Mesenchymal stem cell (in vitro differentiated cells and primary cell): ENCODE results near the gene PRR36.

Source experiments
- DNase-seq: peaks from one replicate; pipeline ENCODE4 v3.0.0-alpha.2; 2013
- H2AFZ ChIP-seq: one replicate; pipeline ENCODE4 v1.6.1; 2013; ENCODE audit warnings: low read depth, mild to moderate bottlenecking, control low read depth, inconsistent platforms, low read length, moderate library complexity
- H2AK5ac ChIP-seq: 2 replicates; pipeline ENCODE4 v1.6.1; 2013; ENCODE audit warnings: low read length, moderate library complexity, mild to moderate bottlenecking, inconsistent platforms; ENCODE audit not compliant: severe bottlenecking
- H2BK120ac ChIP-seq: one replicate; pipeline ENCODE4 v1.6.1; 2013; ENCODE audit warnings: low read depth, mild to moderate bottlenecking, inconsistent platforms, low read length, moderate library complexity
- H2BK12ac ChIP-seq, 2 experiments: one replicate each; pipeline ENCODE4 v1.6.1; 2013; ENCODE audit warnings: inconsistent platforms in 2 of 2, low read length in 2 of 2, mild to moderate bottlenecking in 2 of 2, moderate library complexity in 2 of 2, control low read depth in 1 of 2
- H2BK15ac ChIP-seq: one replicate; pipeline ENCODE4 v1.6.1; 2013; ENCODE audit warnings: mild to moderate bottlenecking, low read depth, inconsistent platforms; ENCODE audit not compliant: poor library complexity, severe bottlenecking
- H2BK5ac ChIP-seq: 2 replicates; pipeline ENCODE4 v1.6.1; 2013; ENCODE audit warnings: low read depth, mild to moderate bottlenecking, low read length, control low read depth, inconsistent platforms; ENCODE audit not compliant: poor library complexity, severe bottlenecking
- H3K14ac ChIP-seq, 2 experiments: one replicate each; pipeline ENCODE4 v1.6.1; 2013; ENCODE audit warnings: inconsistent platforms in 2 of 2, low read length in 2 of 2, control low read depth in 1 of 2, mild to moderate bottlenecking in 1 of 2, moderate library complexity in 1 of 2
- H3K18ac ChIP-seq, 2 experiments: one replicate each; pipeline ENCODE4 v1.6.1; 2013; ENCODE audit warnings: inconsistent platforms in 2 of 2, low read length in 2 of 2, control low read depth in 1 of 2, low read depth in 1 of 2, mild to moderate bottlenecking in 1 of 2
- H3K23ac ChIP-seq, 2 experiments: one replicate each; pipeline ENCODE4 v1.6.1; 2013; ENCODE audit warnings: inconsistent platforms in 2 of 2, low read length in 2 of 2, mild to moderate bottlenecking in 2 of 2, moderate library complexity in 2 of 2, control low read depth in 1 of 2
- H3K27ac ChIP-seq: 2 replicates; pipeline ENCODE4 v1.5.1; 2013; ENCODE audit warnings: mild to moderate bottlenecking, moderate library complexity, low read length, control low read depth, inconsistent platforms; ENCODE audit not compliant: poor library complexity, severe bottlenecking
- H3K27me3 ChIP-seq, 2 experiments: 2 replicates each; pipeline versions ENCODE4 v1.6.1 to v1.7.0; 2013; ENCODE audit warnings: low read length in 2 of 2, mild to moderate bottlenecking in 2 of 2, moderate library complexity in 2 of 2, control low read depth in 1 of 2, inconsistent platforms in 1 of 2; ENCODE audit not compliant: control insufficient read depth in 1 of 2, insufficient read depth in 1 of 2
- H3K36me3 ChIP-seq, 2 experiments: 2 replicates each; pipeline versions ENCODE4 v1.6.1 to v1.7.0; 2013; ENCODE audit warnings: low read length in 2 of 2, control low read depth in 1 of 2, inconsistent platforms in 1 of 2, low read depth in 1 of 2, mild to moderate bottlenecking in 1 of 2; ENCODE audit not compliant: insufficient read depth in 2 of 2, control insufficient read depth in 1 of 2
- H3K4ac ChIP-seq, 2 experiments: one replicate each; pipeline ENCODE4 v1.6.1; 2013; ENCODE audit warnings: inconsistent platforms in 2 of 2, low read length in 2 of 2, mild to moderate bottlenecking in 2 of 2, moderate library complexity in 2 of 2, control low read depth in 1 of 2, low read depth in 1 of 2
- H3K4me1 ChIP-seq: 2 replicates; pipeline ENCODE4 v1.6.1; 2013; ENCODE audit warnings: low read depth, low read length, control low read depth; ENCODE audit not compliant: control insufficient read depth, insufficient read depth
- H3K4me2 ChIP-seq: 2 replicates; pipeline ENCODE4 v1.6.1; 2013; ENCODE audit warnings: low read length, mild to moderate bottlenecking, inconsistent platforms; ENCODE audit not compliant: poor library complexity, severe bottlenecking
- H3K4me3 ChIP-seq, 2 experiments: 2 replicates each; pipeline versions ENCODE4 v1.5.1 to v1.7.0; 2013; ENCODE audit warnings: low read length in 2 of 2, mild to moderate bottlenecking in 2 of 2, control low read depth in 1 of 2, low read depth in 1 of 2; ENCODE audit not compliant: insufficient read depth in 1 of 2
- H3K79me1 ChIP-seq: replicated peaks from 2 replicates; pipeline ENCODE4 v1.6.1; 2013; ENCODE audit warnings: mild to moderate bottlenecking, control low read depth, low read length, inconsistent platforms; ENCODE audit not compliant: poor library complexity, severe bottlenecking
- H3K9ac ChIP-seq: 2 replicates; pipeline ENCODE4 v1.7.0; 2013; ENCODE audit warnings: mild to moderate bottlenecking, low read length, moderate library complexity
- H3K9me3 ChIP-seq: 2 replicates; pipeline ENCODE4 v1.7.0; 2013; ENCODE audit warnings: mild to moderate bottlenecking, low read length; ENCODE audit not compliant: control insufficient read depth
- H4K8ac ChIP-seq: one replicate; pipeline ENCODE4 v1.6.1; 2013; ENCODE audit warnings: inconsistent platforms, mild to moderate bottlenecking, low read length, moderate library complexity
- H4K91ac ChIP-seq: one replicate; pipeline ENCODE4 v1.6.1; 2013; ENCODE audit warnings: mild to moderate bottlenecking, low read length, inconsistent platforms
- WGBS: methylation state at CpG from one replicate; pipeline ENCODE4 v1.1.7; 2013; ENCODE audit warnings: mixed read lengths; 5-methylcytosine and 5-hydroxymethylcytosine counted together

PRR36 gene

DNA sequence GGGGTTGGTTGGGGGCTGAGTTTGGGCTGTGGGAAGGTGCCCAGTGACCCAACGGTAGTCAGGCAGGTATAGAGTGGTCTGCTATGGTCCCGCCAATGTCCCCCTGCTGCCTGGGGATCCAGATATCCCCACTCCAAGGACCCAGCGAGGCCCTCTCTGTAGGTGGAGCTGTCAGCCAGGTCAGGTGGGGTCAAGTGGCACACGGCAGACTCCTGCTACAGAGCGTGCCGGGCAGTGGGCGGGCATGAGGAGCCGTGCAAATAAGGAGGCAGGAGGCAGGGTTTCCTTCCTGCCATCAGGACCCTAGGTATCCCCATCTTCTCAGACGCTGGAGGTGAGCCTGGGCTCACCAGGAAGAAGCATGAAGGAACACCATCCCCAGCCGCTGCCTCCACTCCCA, 29.2 kb downstream of the PRR36 start:
- Histone ChIP-seq H4K8ac (no peak overlapping the region), H3K4me3 (no peak overlapping the region), H3K18ac (no peak overlapping the region), H3K27me3 (no peaks in the 10 kb centered on the region), H3K9ac (no peak overlapping the region), H3K4ac (no peak overlapping the region), H2BK12ac (no peak overlapping the region), H2BK120ac (no peak overlapping the region), H3K14ac (no peak overlapping the region), H3K9me3 (no peaks in the 10 kb centered on the region), H2BK15ac (no peak overlapping the region), H2AK5ac (no peak overlapping the region), H3K36me3 (peaks cover 0 to 21% of the 10 kb centered on the region in 2 experiments), H3K27ac (no peak overlapping the region), H3K79me1 (peaks cover 20% of the 10 kb centered on the region), H3K23ac (no peak overlapping the region), H4K91ac (no peak overlapping the region), H3K4me1 (peaks cover 4% of the 10 kb centered on the region), H3K4me2 (no peak overlapping the region), H2AFZ (no peak overlapping the region), H2BK5ac (no peak overlapping the region)
- 88% methylated on average over 10 of the region's 10 CpGs for WGBS
- DNase-seq, result no peak

DNA sequence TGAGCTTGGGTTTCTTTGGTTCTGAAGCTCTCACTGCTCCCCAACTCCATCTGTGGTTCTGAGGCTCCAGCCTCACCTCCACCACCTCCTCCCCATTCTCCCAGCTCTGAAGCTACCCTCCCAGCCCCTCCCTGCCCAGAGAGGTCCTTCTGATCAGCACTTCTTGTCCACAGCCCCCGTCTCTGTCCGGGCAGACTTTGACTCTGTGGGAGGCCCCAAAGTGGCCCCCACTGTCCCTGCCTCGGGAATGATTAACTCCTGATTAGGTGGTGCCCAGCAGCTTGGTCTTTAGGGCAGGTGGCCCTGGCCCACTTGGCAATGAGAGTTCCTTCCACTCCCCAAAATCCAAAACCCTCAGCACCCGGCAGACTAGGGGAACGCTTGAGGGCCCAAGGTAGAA, 29.8 kb downstream of the PRR36 start:
- H3K27me3 ChIP-seq, result no peaks in the 10 kb centered on the region
- WGBS, result 77% methylated on average over 3 of the region's 5 CpGs
- no peak for DNase-seq

DNA sequence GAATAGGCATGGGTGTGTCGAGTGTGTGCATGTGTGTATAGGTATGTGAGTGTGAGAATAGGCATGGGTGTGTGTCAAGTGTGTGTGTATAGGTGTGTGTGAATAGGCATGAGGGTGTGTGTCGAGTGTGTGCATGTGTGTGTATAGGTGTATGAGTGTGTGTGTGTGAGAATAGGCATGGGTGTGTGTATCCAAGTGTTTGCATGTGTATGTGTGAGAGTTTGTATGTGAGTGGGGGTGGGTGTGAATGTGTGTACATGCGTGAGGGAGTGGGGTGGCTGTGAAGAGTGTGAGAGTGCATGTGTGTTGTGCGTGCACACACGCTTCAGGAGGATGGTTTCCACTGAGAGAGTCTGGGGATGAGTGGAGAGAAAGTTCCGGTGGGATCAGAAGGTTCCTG, 30.7 kb downstream of the PRR36 start:
- H4K8ac ChIP-seq, result no peak overlapping the region
- no peak overlapping the region for H2BK120ac ChIP-seq
- H2BK15ac ChIP-seq, result no peak overlapping the region
- no peak for DNase-seq
- peaks cover 4% of the 10 kb centered on the region for H3K4me1 ChIP-seq
- no peak overlapping the region for H4K91ac ChIP-seq
- H3K23ac ChIP-seq, result no peak overlapping the region
- H3K14ac ChIP-seq, result no peak overlapping the region
- no peak overlapping the region for H2BK5ac ChIP-seq
- H3K9ac ChIP-seq, result no peak overlapping the region
- H3K9me3 ChIP-seq, result no peaks in the 10 kb centered on the region
- H3K4ac ChIP-seq, result no peak overlapping the region
- peaks cover 0 to 7% of the 10 kb centered on the region in 2 experiments for H3K36me3 ChIP-seq
- peaks cover 26% of the 10 kb centered on the region for H3K79me1 ChIP-seq
- H3K27ac ChIP-seq, result no peak overlapping the region
- H2BK12ac ChIP-seq, result no peak overlapping the region
- H3K4me2 ChIP-seq, result no peak overlapping the region
- H3K27me3 ChIP-seq, result no peaks in the 10 kb centered on the region
- no peak overlapping the region for H3K18ac ChIP-seq
- no peak overlapping the region for H3K4me3 ChIP-seq
- H2AK5ac ChIP-seq, result no peak overlapping the region
- 99% methylated on average over 4 of the region's 6 CpGs for WGBS
- H2AFZ ChIP-seq, result no peak overlapping the region

More for the DNA sequence above, 29.8 kb downstream of the PRR36 start:
- Histone ChIP-seq H3K36me3 (peaks cover 0 to 15% of the 10 kb centered on the region in 2 experiments), H3K9ac (no peak overlapping the region), H2BK120ac (no peak overlapping the region), H3K18ac (no peak overlapping the region), H2BK12ac (no peak overlapping the region), H3K4me2 (no peak overlapping the region), H3K4me1 (peaks cover 4% of the 10 kb centered on the region), H3K4ac (no peak overlapping the region), H2AFZ (no peak overlapping the region), H3K23ac (no peak overlapping the region), H4K8ac (no peak overlapping the region), H2AK5ac (no peak overlapping the region), H2BK5ac (no peak overlapping the region), H3K79me1 (peaks cover 24% of the 10 kb centered on the region), H3K14ac (no peak overlapping the region), H3K9me3 (no peaks in the 10 kb centered on the region), H3K27ac (no peak overlapping the region), H4K91ac (no peak overlapping the region), H2BK15ac (no peak overlapping the region), H3K4me3 (no peak overlapping the region)

DNA sequence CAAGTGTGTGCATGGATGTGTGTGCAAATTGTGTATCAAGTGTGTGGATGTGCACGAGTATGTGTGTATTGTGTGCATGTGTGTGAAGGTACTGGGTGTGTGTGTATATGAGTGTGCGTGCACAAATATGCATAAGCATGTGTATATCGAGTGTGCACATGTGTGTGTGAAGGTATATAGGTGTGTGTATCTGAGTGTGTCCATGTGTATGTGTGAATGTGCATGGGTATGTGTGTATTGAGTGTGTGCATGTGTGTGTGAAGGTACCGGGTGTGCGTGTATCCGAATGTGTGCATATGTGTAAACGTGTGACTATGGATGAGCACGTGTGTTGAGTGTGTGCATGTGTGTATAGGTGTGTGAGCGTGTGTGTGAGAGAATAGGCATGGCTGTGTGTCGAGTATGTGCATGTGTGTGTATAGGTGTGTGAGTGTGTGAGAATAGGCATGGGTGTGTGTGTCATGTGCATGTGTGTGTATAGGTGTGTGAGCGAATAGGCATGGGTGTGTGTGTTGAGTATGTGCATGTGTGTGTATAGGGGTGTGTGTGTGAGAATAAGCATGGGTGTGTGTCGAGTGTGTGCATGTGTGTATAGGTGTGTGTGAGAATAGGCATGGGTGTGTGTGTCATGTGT, 31.4 kb downstream of the PRR36 start:
- H2AFZ ChIP-seq, result no peak overlapping the region
- no peak overlapping the region for H3K4me3 ChIP-seq
- H3K27ac ChIP-seq, result no peak overlapping the region
- H2AK5ac ChIP-seq, result no peak overlapping the region
- no peak overlapping the region for H2BK5ac ChIP-seq
- no peaks in the 10 kb centered on the region for H3K9me3 ChIP-seq
- 96% methylated on average over 12 of the region's 12 CpGs for WGBS
- no peak overlapping the region for H3K14ac ChIP-seq
- H2BK12ac ChIP-seq, result peak overlapping the region in 1 of 2 experiments; percentile 31
- H4K91ac ChIP-seq, result no peak overlapping the region
- H3K79me1 ChIP-seq, result peaks cover 26% of the 10 kb centered on the region
- no peaks in the 10 kb centered on the region for H3K27me3 ChIP-seq
- no peak overlapping the region for H3K18ac ChIP-seq
- H3K4me2 ChIP-seq, result no peak overlapping the region
- no peak overlapping the region for H4K8ac ChIP-seq
- no peak overlapping the region for H3K9ac ChIP-seq
- H3K4ac ChIP-seq, result no peak overlapping the region
- H3K36me3 ChIP-seq, result peaks cover 0 to 4% of the 10 kb centered on the region in 2 experiments
- no peak overlapping the region for H2BK15ac ChIP-seq
- H3K4me1 ChIP-seq, result peaks cover 6% of the 10 kb centered on the region
- no peak for DNase-seq
- H2BK120ac ChIP-seq, result no peak overlapping the region
- H3K23ac ChIP-seq, result no peak overlapping the region
